HG03378 (cell line): ENCODE data around the gene DYRK3.

ENCODE experiments used
- ATAC-seq: cut with Tn5 transposase; IDR thresholded peaks from one replicate; pipeline ENCODE4 v1.9.1; 2021; ENCODE audit warnings: mild to moderate bottlenecking, moderate library complexity; ENCODE audit not compliant: unreplicated experiment

The DYRK3 gene

GRCh38 chr1:206681359-206681758 is 46.0 kb downstream of the DYRK3 start:
- no peak for ATAC-seq

- ATAC-seq: no peak
Observed at GRCh38 chr1:206682111-206682510, 46.8 kb downstream of the DYRK3 start.

- ATAC-seq: no peak
Observed at GRCh38 chr1:206683313-206683712, 48.0 kb downstream of the DYRK3 start.

GRCh38 chr1:206684003-206684402 is 48.7 kb downstream of the DYRK3 start:
- ATAC-seq: no peak

GRCh38 chr1:206684478-206685333 is 49.4 kb downstream of the DYRK3 start, which contains the start of gene MAPKAPK2:
MAPKAPK2 (plus strand) TSS chr1:206684905; CDS start chr1:206685230, 325 bp downstream.
- no peak for ATAC-seq

GRCh38 chr1:206685334-206685768 is 50.0 kb downstream of the DYRK3 start:
- ATAC-seq: no peak

GRCh38 chr1:206685769-206686477 is 50.6 kb downstream of the DYRK3 start:
- no peak for ATAC-seq

- ATAC-seq: no peak
Observed at GRCh38 chr1:206686478-206687249, 51.3 kb downstream of the DYRK3 start.

- ATAC-seq: no peak
Observed at GRCh38 chr1:206687251-206687914, 52.0 kb downstream of the DYRK3 start.

- no peak for ATAC-seq
Observed at GRCh38 chr1:206687915-206688442, 52.6 kb downstream of the DYRK3 start.

- ATAC-seq: no peak
Observed at GRCh38 chr1:206690516-206690915, 55.2 kb downstream of the DYRK3 start.

- no peak for ATAC-seq
Observed at GRCh38 chr1:206691604-206692003, 56.3 kb downstream of the DYRK3 start.

- ATAC-seq: no peak
Observed at GRCh38 chr1:206693029-206693428, 57.7 kb downstream of the DYRK3 start.

- ATAC-seq: no peak
Observed at GRCh38 chr1:206693592-206693991, 58.3 kb downstream of the DYRK3 start.

- no peak for ATAC-seq
Observed at GRCh38 chr1:206694171-206695124, 59.1 kb downstream of the DYRK3 start.

GRCh38 chr1:206695733-206696132 is 60.4 kb downstream of the DYRK3 start:
- no peak for ATAC-seq

GRCh38 chr1:206696812-206697585 is 61.7 kb downstream of the DYRK3 start:
- ATAC-seq: no peak

- no peak for ATAC-seq
Observed at GRCh38 chr1:206698011-206698410, 62.7 kb downstream of the DYRK3 start.
